GM12874 (cell line): ENCODE results near the gene EXT2.

Experiments
- CTCF ChIP-seq: IDR thresholded peaks from 2 replicates; pipeline ENCODE4 v1.5.1; 2011; ENCODE audit warnings: low read depth, mild to moderate bottlenecking, control low read depth, low read length, moderate library complexity; ENCODE audit not compliant: insufficient read depth

Gene EXT2

DNA sequence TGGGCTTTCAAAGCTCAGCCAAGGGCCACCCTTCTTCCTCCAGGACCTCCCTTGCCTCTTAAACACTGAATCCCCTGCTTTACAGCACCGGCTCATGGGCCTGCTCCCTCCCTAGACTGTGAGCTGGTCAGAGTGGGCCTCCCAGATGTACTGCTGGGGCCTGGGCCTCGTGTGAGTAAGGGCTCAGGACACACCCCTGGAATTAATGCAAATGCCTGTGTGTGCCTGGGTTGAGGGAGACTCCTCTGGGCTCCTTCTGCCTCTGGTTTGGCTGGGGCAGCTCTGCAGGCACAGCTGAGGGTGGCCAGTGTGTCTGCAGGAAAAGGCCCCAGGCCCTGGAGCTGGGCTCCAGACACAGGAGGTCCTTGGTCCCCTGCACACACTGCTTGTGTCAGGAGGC is 190.3 kb downstream of the EXT2 start:
- TF ChIP-seq CTCF = no peak

GRCh38 chr11:44286268-44286880 is 190.9 kb downstream of the EXT2 start:
- peak; percentile 93 for TF ChIP-seq CTCF

DNA sequence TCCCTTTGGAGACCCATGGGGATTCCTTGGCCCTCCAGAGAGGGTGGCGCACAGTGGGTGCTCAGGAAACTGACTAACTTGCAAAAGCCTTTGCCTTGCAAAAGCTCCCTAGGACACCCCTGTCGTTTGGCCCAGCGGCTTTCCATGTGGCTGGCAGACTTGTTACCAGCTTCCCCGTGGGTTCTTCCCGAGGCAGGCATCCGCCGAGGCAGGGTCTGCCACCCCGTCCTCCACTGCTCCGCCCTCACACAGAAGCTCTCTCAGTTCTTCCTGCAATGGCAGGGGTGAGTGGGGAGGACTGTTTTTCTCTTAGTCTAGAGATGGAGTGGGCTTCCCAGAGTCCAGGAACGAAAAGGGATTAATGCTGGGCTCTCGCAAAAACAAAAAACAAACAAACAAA is 191.4 kb downstream of the EXT2 start:
- TF ChIP-seq CTCF = no peak

GRCh38 chr11:44288133-44288526 is 192.7 kb downstream of the EXT2 start:
- no peak for TF ChIP-seq CTCF

GRCh38 chr11:44290208-44290607 is 194.7 kb downstream of the EXT2 start:
- no peak for TF ChIP-seq CTCF
